ENCODE data around the gene COL5A1.

DNA sequence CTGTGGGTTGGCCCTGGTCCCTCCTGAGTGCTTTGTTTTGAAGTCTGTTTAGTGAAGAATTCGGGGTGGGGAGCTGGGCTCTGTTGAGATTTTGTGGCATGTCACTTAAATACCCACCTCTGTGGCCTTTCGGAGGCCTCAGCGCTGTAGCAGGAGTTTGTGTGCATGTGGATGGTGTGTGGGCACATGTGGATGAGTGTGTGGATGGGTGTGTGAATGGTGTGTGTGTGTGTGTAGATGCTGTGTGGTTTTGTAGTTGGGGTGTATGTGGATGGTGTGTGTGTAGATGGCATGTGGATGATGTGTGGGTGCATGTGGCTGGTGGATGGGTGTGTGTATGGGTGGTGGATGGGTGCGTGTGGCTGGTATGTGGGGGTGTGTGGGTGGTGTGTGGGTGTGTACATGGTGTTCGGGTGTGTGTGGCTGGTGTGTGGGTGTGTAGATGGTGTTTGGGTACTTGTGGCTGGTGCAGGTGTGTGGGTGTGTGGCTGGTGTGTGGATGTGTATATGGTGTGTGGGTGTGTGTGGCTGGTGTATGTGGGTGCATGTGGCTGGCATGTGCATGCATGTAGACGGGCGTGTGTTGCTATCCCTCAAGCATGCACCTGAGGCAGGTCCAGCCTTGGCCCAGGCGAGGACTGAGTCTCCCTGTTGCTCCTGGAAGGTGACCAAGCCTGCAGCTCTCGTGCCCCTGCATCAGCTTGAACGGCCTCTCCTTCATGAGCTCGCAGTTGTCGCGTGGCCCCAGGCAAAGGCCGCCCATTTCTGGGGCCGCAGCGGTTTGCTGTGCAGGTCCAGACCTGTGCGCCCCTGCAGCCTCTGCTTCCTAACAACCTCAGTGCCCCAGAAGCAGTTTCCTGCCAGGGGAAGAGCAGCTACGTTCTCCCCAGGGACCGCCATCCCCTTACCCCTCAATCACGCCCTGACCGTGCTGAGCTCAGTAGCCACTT lies 185.0 kb downstream of the COL5A1 start:
- TF ChIP-seq, protein P1, sequence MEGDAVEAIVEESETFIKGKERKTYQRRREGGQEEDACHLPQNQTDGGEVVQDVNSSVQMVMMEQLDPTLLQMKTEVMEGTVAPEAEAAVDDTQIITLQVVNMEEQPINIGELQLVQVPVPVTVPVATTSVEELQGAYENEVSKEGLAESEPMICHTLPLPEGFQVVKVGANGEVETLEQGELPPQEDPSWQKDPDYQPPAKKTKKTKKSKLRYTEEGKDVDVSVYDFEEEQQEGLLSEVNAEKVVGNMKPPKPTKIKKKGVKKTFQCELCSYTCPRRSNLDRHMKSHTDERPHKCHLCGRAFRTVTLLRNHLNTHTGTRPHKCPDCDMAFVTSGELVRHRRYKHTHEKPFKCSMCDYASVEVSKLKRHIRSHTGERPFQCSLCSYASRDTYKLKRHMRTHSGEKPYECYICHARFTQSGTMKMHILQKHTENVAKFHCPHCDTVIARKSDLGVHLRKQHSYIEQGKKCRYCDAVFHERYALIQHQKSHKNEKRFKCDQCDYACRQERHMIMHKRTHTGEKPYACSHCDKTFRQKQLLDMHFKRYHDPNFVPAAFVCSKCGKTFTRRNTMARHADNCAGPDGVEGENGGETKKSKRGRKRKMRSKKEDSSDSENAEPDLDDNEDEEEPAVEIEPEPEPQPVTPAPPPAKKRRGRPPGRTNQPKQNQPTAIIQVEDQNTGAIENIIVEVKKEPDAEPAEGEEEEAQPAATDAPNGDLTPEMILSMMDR (IDR thresholded peaks at IDR 0.05), result no peak
- TF ChIP-seq POLR2A (IDR thresholded peaks at IDR 0.05) (no peak), EP300 (IDR thresholded peaks at IDR 0.05) (no peak), POLR2AphosphoS5 (IDR thresholded peaks at IDR 0.05) (no peak)

Data from upper lobe of left lung (tissue), 4 donors.